ENCODE results near the gene GBE1. TPM values are rescaled to one million over a fixed set of nuclear protein-coding genes. Genes with fewer than 3 reads are reported as not detected.

Gene GBE1
- total RNA-seq = 127 and 217 TPM in 2 replicates

DNA sequence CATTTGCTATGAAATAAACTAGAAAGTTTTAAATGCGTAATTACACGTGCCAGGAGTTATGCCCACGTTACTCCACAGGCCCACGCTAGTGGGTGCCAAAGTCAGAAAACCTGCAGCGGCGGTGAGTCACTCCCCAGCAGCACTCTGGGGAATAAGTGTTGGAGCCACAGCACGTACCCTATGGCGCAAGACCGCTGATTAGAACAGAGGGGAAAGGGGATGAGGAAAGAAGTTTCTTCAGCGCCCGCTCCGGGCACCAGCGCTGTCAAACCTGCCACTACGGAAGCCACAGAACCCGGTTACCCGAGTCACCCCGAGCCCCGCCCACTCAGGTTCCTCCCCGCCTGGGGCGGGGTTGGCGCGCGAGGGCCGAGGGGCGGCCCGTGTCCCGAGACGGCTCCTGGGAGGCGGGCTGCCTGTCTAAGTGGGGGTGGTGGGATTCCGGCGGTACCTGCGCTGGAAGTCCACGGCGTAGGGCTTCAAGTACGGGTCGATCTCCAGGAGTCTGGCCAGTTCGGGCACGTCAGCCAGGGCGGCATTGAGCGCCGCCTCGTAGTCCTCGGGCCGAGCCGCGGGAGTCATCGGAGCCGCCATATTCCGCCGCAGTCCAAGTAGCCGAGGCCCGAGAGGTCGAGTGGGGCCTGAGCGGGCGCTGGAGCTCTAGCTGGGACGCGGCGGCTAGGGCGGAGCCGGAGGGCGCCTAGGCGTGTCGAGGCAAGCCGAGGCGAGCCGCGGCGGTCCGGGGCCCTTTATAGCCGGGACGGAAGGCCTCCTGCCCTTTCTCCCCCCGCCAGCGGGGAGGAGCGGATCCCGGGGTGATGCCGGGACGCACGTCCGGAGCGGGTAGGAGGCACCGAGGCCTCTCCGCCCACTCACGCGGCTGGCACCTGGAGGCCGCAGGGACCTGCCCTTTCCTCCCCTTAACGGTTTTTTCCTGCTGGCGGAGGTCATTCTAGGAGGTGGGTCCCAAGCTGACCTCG lies at the start of gene GBE1:
Gene GBE1, minus strand, starts transcription at position 722 of the 980 bp plus-strand sequence. Its CDS starts 128 bp downstream, at position 594.

Data from smooth muscle cell of bladder (primary cell).